H1 (cell line): ENCODE measurements around the gene MAST1. TPM values are rescaled to one million over a fixed set of nuclear protein-coding genes. Genes with fewer than 3 reads are reported as not detected.

ENCODE experiments used
- CTCF ChIA-PET: fragments of 300-600 bp; sonication (Branson Sonifier 250); formaldehyde crosslinking; loops from one replicate; lab custom pipeline; 2021; ENCODE audit not compliant: partially characterized antibody; lab: Charles Lee
- POLR2A ChIA-PET: fragments of 300-600 bp; sonication (Branson Sonifier 250); formaldehyde crosslinking; loops from one replicate; lab custom pipeline; 2021; ENCODE audit warnings: inconsistent platforms; ENCODE audit not compliant: partially characterized antibody; lab: Charles Lee
- DNase-seq, 2 experiments: peaks; one replicate each; pipeline versions ENCODE4 v3.0.0 to v3.0.0-alpha.2; 2010 to 2022; ENCODE audit warnings: low spot score in 2 of 2, low read depth in 1 of 2, mixed read lengths in 1 of 2
- FAIRE-seq: peaks from 2 replicates; lab custom pipeline; 2011; peaks lifted over from hg19 to GRCh38; lab: Jason Lieb, UNC
- H2AFZ ChIP-seq: 2 replicates; pipeline ENCODE4 v1.8.1; 2012; ENCODE audit warnings: low read length, inconsistent platforms
- H2AK5ac ChIP-seq: 2 replicates; pipeline ENCODE4 v1.6.1; 2013; ENCODE audit warnings: low read depth, low read length
- H2BK120ac ChIP-seq: replicated peaks from 2 replicates; pipeline ENCODE3; 2013; ENCODE audit warnings: low read depth, low read length, inconsistent platforms
- H2BK12ac ChIP-seq: 2 replicates; pipeline ENCODE4 v1.6.1; 2013; ENCODE audit warnings: low read depth, low read length
- H2BK15ac ChIP-seq: 2 replicates; pipeline ENCODE4 v1.6.1; 2013; ENCODE audit warnings: low read length
- H2BK20ac ChIP-seq: 2 replicates; pipeline ENCODE4 v1.6.1; 2013; ENCODE audit warnings: low read length
- H2BK5ac ChIP-seq: 2 replicates; pipeline ENCODE4 v1.6.1; 2013; ENCODE audit warnings: low read depth, low read length
- H3K14ac ChIP-seq: 2 replicates; pipeline ENCODE4 v1.6.1; 2013; ENCODE audit warnings: inconsistent platforms; ENCODE audit not compliant: insufficient read length
- H3K18ac ChIP-seq: 2 replicates; pipeline ENCODE4 v1.6.1; 2013; ENCODE audit warnings: low read length; ENCODE audit errors: extremely low read depth
- H3K23ac ChIP-seq: 2 replicates; pipeline ENCODE4 v1.6.1; 2013; ENCODE audit warnings: inconsistent platforms; ENCODE audit not compliant: insufficient read length
- H3K23me2 ChIP-seq: 2 replicates; pipeline ENCODE4 v1.6.1; 2013; ENCODE audit warnings: low read depth, low read length
- H3K27ac ChIP-seq: 2 replicates; pipeline ENCODE4 v1.6.1; 2011; ENCODE audit warnings: low read depth, low read length, inconsistent platforms
- H3K27me3 ChIP-seq, 4 experiments: replicated peaks in 1 of 4; 1 replicate in 1 of 4; 2 replicates in 3 of 4; pipeline versions ENCODE4 v1.6.1 to v1.8.1; 2011 to 2013; ENCODE audit warnings: low read length in 3 of 4, mild to moderate bottlenecking in 3 of 4, inconsistent platforms in 2 of 4, mixed read lengths in 2 of 4, moderate library complexity in 1 of 4; ENCODE audit not compliant: control insufficient read depth in 3 of 4, insufficient read depth in 3 of 4; ENCODE audit errors: extremely low read depth in 1 of 4
- H3K36me3 ChIP-seq, 4 experiments: 2 replicates each; pipeline versions ENCODE4 v1.6.1 to v1.8.1; 2011 to 2013; ENCODE audit warnings: mild to moderate bottlenecking in 4 of 4, low read length in 3 of 4, moderate library complexity in 2 of 4, control low read depth in 1 of 4, inconsistent platforms in 1 of 4; ENCODE audit not compliant: insufficient read depth in 4 of 4, control insufficient read depth in 2 of 4
- H3K4ac ChIP-seq: replicated peaks from 2 replicates; pipeline ENCODE3; 2013; ENCODE audit warnings: low read length, low read depth, mixed read lengths, inconsistent platforms; ENCODE audit not compliant: insufficient read length
- H3K4me1 ChIP-seq, 4 experiments: replicated peaks in 1 of 4; 1 replicate in 1 of 4; 2 replicates in 3 of 4; pipeline versions ENCODE4 v1.6.1 to v1.8.1; 2011 to 2013; ENCODE audit warnings: low read length in 3 of 4, inconsistent platforms in 2 of 4, mixed read lengths in 1 of 4; ENCODE audit not compliant: insufficient read depth in 4 of 4, control insufficient read depth in 3 of 4
- H3K4me2 ChIP-seq, 2 experiments: 2 replicates each; pipeline versions ENCODE4 v1.6.1 to v1.8.1; 2011 to 2013; ENCODE audit warnings: low read depth in 2 of 2, low read length in 2 of 2, control low read depth in 1 of 2, inconsistent platforms in 1 of 2, mild to moderate bottlenecking in 1 of 2; ENCODE audit not compliant: insufficient read depth in 1 of 2
- H3K4me3 ChIP-seq, 4 experiments: fragments of 200-600, 300-600 bp in 1 of 4; sonication (generic), shearing (Covaris generic), sonication (Bioruptor Twin) in 1 of 4; 2 replicates each; pipeline versions ENCODE4 v1.5.1 to v1.8.1; 2011 to 2016; ENCODE audit warnings: low read length in 4 of 4, low read depth in 3 of 4, control low read depth in 2 of 4, inconsistent platforms in 2 of 4, mild to moderate bottlenecking in 2 of 4, mixed read lengths in 1 of 4, moderate library complexity in 1 of 4; ENCODE audit not compliant: insufficient read depth in 2 of 4; ENCODE audit errors: extremely low read depth in 1 of 4
- H3K56ac ChIP-seq: replicated peaks from 2 replicates; pipeline ENCODE3; 2013; ENCODE audit warnings: low read depth, mild to moderate bottlenecking, mixed read lengths, low read length, inconsistent platforms; ENCODE audit not compliant: insufficient read length
- H3K79me1 ChIP-seq: 2 replicates; pipeline ENCODE4 v1.6.1; 2013; ENCODE audit warnings: low read depth, low read length, control low read depth
- H3K79me2 ChIP-seq, 2 experiments: 2 replicates each; pipeline versions ENCODE4 v1.6.1 to v1.8.1; 2012 to 2013; ENCODE audit warnings: low read length in 2 of 2, mild to moderate bottlenecking in 2 of 2, inconsistent platforms in 1 of 2; ENCODE audit not compliant: insufficient read depth in 2 of 2, control insufficient read depth in 1 of 2
- H3K9ac ChIP-seq, 4 experiments: replicated peaks in 1 of 4; 1 replicate in 1 of 4; 2 replicates in 3 of 4; pipeline versions ENCODE4 v1.6.1 to v1.8.1; 2011 to 2013; ENCODE audit warnings: low read depth in 3 of 4, low read length in 3 of 4, control low read depth in 2 of 4, mild to moderate bottlenecking in 2 of 4, moderate library complexity in 2 of 4, inconsistent platforms in 1 of 4; ENCODE audit errors: extremely low read depth in 1 of 4
- H3K9me3 ChIP-seq, 2 experiments: 2 replicates each; pipeline versions ENCODE4 v1.6.1 to v1.8.1; 2012 to 2013; ENCODE audit warnings: mild to moderate bottlenecking in 2 of 2, moderate library complexity in 2 of 2, control low read depth in 1 of 2, inconsistent platforms in 1 of 2, low read depth in 1 of 2, low read length in 1 of 2, mixed read lengths in 1 of 2; ENCODE audit not compliant: insufficient read depth in 2 of 2
- H4K20me1 ChIP-seq, 2 experiments: replicated peaks in 1 of 2; 2 replicates each; pipeline versions ENCODE3 to v1.8.1; 2011 to 2013; ENCODE audit warnings: inconsistent platforms in 2 of 2, low read length in 2 of 2, mild to moderate bottlenecking in 1 of 2; ENCODE audit not compliant: insufficient read depth in 2 of 2, control insufficient read depth in 1 of 2
- H4K5ac ChIP-seq: 2 replicates; pipeline ENCODE4 v1.6.1; 2013; ENCODE audit warnings: low read length, low read depth, mixed read lengths, inconsistent platforms; ENCODE audit not compliant: insufficient read length
- H4K8ac ChIP-seq: 2 replicates; pipeline ENCODE4 v1.8.0; 2013; ENCODE audit warnings: mild to moderate bottlenecking, moderate library complexity, low read length, inconsistent platforms; ENCODE audit not compliant: insufficient read depth; ENCODE audit errors: extremely low read depth
- H4K91ac ChIP-seq: replicated peaks from 2 replicates; pipeline ENCODE3; 2013; ENCODE audit warnings: low read length, mixed read lengths, inconsistent platforms; ENCODE audit not compliant: insufficient read length
- CREB1 ChIP-seq: IDR thresholded peaks from 2 replicates; pipeline ENCODE4 v1.6.1; 2012; ENCODE audit warnings: inconsistent platforms
- EZH2 ChIP-seq: fragments of 200-600 bp; sonication (generic); IDR thresholded peaks from 2 replicates; pipeline ENCODE4 v1.7.1; 2012; ENCODE audit warnings: low read depth, mild to moderate bottlenecking, moderate library complexity, low read length, inconsistent platforms; ENCODE audit not compliant: severe bottlenecking
- HDAC2 ChIP-seq, 2 experiments: fragments of 300-600 bp in 1 of 2; sonication (generic) in 1 of 2; IDR thresholded peaks; 2 replicates each; pipeline ENCODE4 v1.6.1; 2011 to 2012; ENCODE audit warnings: low read depth in 2 of 2, low read length in 2 of 2, mild to moderate bottlenecking in 2 of 2, moderate library complexity in 2 of 2, borderline replicate concordance in 1 of 2, inconsistent platforms in 1 of 2
- KDM5A ChIP-seq: fragments of 200-600 bp; IDR thresholded peaks from 2 replicates; pipeline ENCODE4 v1.7.1; 2012; ENCODE audit warnings: mild to moderate bottlenecking, low read length, inconsistent platforms, mixed read lengths
- NANOG ChIP-seq: IDR thresholded peaks from 2 replicates; pipeline ENCODE4 v1.6.1; 2011; ENCODE audit warnings: low read length, low read depth, mild to moderate bottlenecking, inconsistent platforms; ENCODE audit not compliant: insufficient read depth, poor library complexity, severe bottlenecking
- POLR2A ChIP-seq, 2 experiments: IDR thresholded peaks; 1 replicate in 1 of 2; 2 replicates in 1 of 2; pipeline ENCODE4 v1.6.1; 2011; ENCODE audit warnings: low read depth in 2 of 2, low read length in 2 of 2, mild to moderate bottlenecking in 2 of 2; ENCODE audit errors: control extremely low read depth in 1 of 2
- SRF ChIP-seq: IDR thresholded peaks from 2 replicates; pipeline ENCODE4 v1.6.1; 2011; ENCODE audit warnings: mild to moderate bottlenecking, low read depth, low read length, moderate library complexity
- WGBS, 2 experiments: shearing (Covaris generic) in 1 of 2; methylation state at CpG; one replicate each; pipeline versions ENCODE4 v1.1.6 to v1.1.7; 2013 to 2015; ENCODE audit warnings: low lambda C conversion rate in 2 of 2, mixed read lengths in 2 of 2, inconsistent platforms in 1 of 2, low coverage in 1 of 2, missing lambda C conversion rate in 1 of 2; ENCODE audit not compliant: insufficient replicate concordance in 2 of 2, insufficient coverage in 1 of 2, insufficient read length in 1 of 2; ENCODE audit errors: extremely low coverage in 1 of 2, missing lambda C conversion rate in 1 of 2; 5-methylcytosine and 5-hydroxymethylcytosine counted together
- polyA plus RNA-seq, 7 experiments: library from polyadenylated mRNA; depleted of rRNA in 3 of 7; stranded (reverse) in 5 of 7; unstranded in 2 of 7; fragments of >200 nt in 5 of 7; fragments of 200-250 nt in 2 of 7; gene quantifications; 1 replicate in 5 of 7; 2 replicates in 1 of 7; 4 replicates in 1 of 7; pipeline versions ENCODE4 v1.2.1 to v1.2.3, GENCODE V29; 2011 to 2013; ENCODE audit warnings: missing spikeins in 2 of 7, mixed read lengths in 2 of 7
- total RNA-seq: library from RNA; stranded (reverse); fragmentation: NEBNext Ultra II Directional; extraction: Animal tissue kit (Norgen Biotek cat#: 25700); gene quantifications from 2 replicates; pipeline ENCODE4 v1.2.1, GENCODE V29; 2021

The MAST1 gene
- total and polyA plus RNA-seq, 2 of the 8 experiments (the other 6 are each of a cell fraction or from before 2014, with no cell fraction given): 15.6 to 28.3 TPM

- no peak overlapping the region for H2BK12ac ChIP-seq
- no peak for DNase-seq
- CTCF ChIA-PET: interaction anchor here (0.6 to 7.9 kb wide), 9 partner anchors 8 to 1135 kb away, joined by 3 to 48 read pairs (median 5); no protein-coding TSS in a partner anchor
- TF ChIP-seq POLR2A (IDR thresholded peaks at IDR 0.05; ENCODE audit: control extremely low read depth in 1 of 2, low read depth in 2 of 2, low read length in 2 of 2) (no peak), EZH2 (no peak), KDM5A (no peak), NANOG (no peak), HDAC2 (IDR thresholded peaks at IDR 0.05; ENCODE audit: borderline replicate concordance in 1 of 2, low read depth in 2 of 2, low read length in 2 of 2) (no peak), CREB1 (no peak), SRF (no peak)
- H2BK120ac ChIP-seq: no peak overlapping the region
- peaks cover 8% of the 10 kb centered on the region; the same call in 1 of the 2 replicates for H3K23me2 ChIP-seq
- no peak overlapping the region for H3K56ac ChIP-seq
- FAIRE-seq: no peak
- H3K4me2 ChIP-seq: peak overlapping the region in 1 of 2 experiments; percentile 65; a peak in 1 of 4 replicates
- no peak overlapping the region for H4K91ac ChIP-seq
- H3K18ac ChIP-seq: no peak overlapping the region
- no peak overlapping the region for H3K23ac ChIP-seq
- H2BK20ac ChIP-seq: 0 out of 2 replicates have a peak overlapping the region, but pooled peaks have one; percentile 27
- 94% methylated on average over 34 of the region's 34 CpGs; no CpG with 5 or more reads in 1 of the 2 experiments for WGBS, 2 experiments
- H3K4ac ChIP-seq: no peak overlapping the region
- POLR2A ChIA-PET: interaction anchor here (0.6 to 4.5 kb wide), 10 partner anchors 10 to 298 kb away, joined by 3 to 34 read pairs (median 6); partner anchors contain the start of genes DNASE2 and GCDH
- H4K5ac ChIP-seq: no peak overlapping the region
- H3K27ac ChIP-seq: no peak overlapping the region
- H3K4me1 ChIP-seq: peaks cover 3 to 17% (median 14%) of the 10 kb centered on the region in 4 experiments
- no peaks in the 10 kb centered on the region for H3K79me2 ChIP-seq
- no peaks in the 10 kb centered on the region for H4K20me1 ChIP-seq
- H3K79me1 ChIP-seq: no peaks in the 10 kb centered on the region
- no peak overlapping the region for H3K14ac ChIP-seq
- H2AK5ac ChIP-seq: no peak overlapping the region; the same call in 1 of the 2 replicates
- H3K9ac ChIP-seq: no peak overlapping the region
- H3K4me3 ChIP-seq: no peak overlapping the region
- peaks cover 0 to 4% (median 0%) of the 10 kb centered on the region in 4 experiments; a peak in 1 of 8 replicates for H3K36me3 ChIP-seq
- no peak overlapping the region for H2BK15ac ChIP-seq
- no peaks in the 10 kb centered on the region for H3K27me3 ChIP-seq
- no peak overlapping the region for H4K8ac ChIP-seq
- H3K9me3 ChIP-seq: no peaks in the 10 kb centered on the region
- H2BK5ac ChIP-seq: no peak overlapping the region
- no peak overlapping the region for H2AFZ ChIP-seq
These were observed 26.7 kb downstream of the MAST1 start for GRCh38 chr19:12864721-12865715.
